Epidermal melanocyte (primary cell): ENCODE results near the gene CCNG1.
"Not testable (repeated sequence)": the region's sequence is repeated elsewhere in the genome, so short reads cannot be mapped to it uniquely, and the experiment has no call there.

Experiments
- DNase-seq: peaks from one replicate; pipeline ENCODE4 v3.0.0; 2011; ENCODE audit warnings: low spot score; ENCODE audit not compliant: insufficient read length

CCNG1 gene

GRCh38 chr5:163437309-163438182 lies at the start of gene CCNG1:
TSS of gene CCNG1 (plus strand) at chr5:163437595. CDS start at chr5:163439257, 1,662 bp downstream.
- peak; percentile 87 for DNase-seq

- no peak for DNase-seq
Measured at GRCh38 chr5:163395792-163396191, 41.6 kb upstream of the CCNG1 start.

GRCh38 chr5:163396818-163397340 lies 40.5 kb upstream of the CCNG1 start:
- not testable (repeated sequence) for DNase-seq

GRCh38 chr5:163397354-163397753 lies 40.0 kb upstream of the CCNG1 start:
- DNase-seq: no peak

GRCh38 chr5:163399923-163400322 lies 37.5 kb upstream of the CCNG1 start:
- no peak for DNase-seq

- DNase-seq: no peak
Measured at GRCh38 chr5:163401271-163401670, 36.1 kb upstream of the CCNG1 start.

GRCh38 chr5:163402007-163402406 lies 35.4 kb upstream of the CCNG1 start:
- no peak for DNase-seq

GRCh38 chr5:163404364-163405173 lies 32.8 kb upstream of the CCNG1 start:
- no peak for DNase-seq

GRCh38 chr5:163407034-163407655 lies 30.2 kb upstream of the CCNG1 start:
- DNase-seq: no peak

- peak; percentile 32 for DNase-seq
Measured at GRCh38 chr5:163408311-163408923, 29.0 kb upstream of the CCNG1 start.

- no peak for DNase-seq
Measured at GRCh38 chr5:163409384-163409783, 28.0 kb upstream of the CCNG1 start.

GRCh38 chr5:163410505-163410904 lies 26.9 kb upstream of the CCNG1 start:
- no peak for DNase-seq

- not testable (repeated sequence) for DNase-seq
Measured at GRCh38 chr5:163415673-163416072, 21.7 kb upstream of the CCNG1 start.

- no peak for DNase-seq
Measured at GRCh38 chr5:163424836-163425235, 12.6 kb upstream of the CCNG1 start.

- DNase-seq: not testable (repeated sequence)
Measured at GRCh38 chr5:163426128-163426527, 11.3 kb upstream of the CCNG1 start.

GRCh38 chr5:163432544-163432943 lies 4.9 kb upstream of the CCNG1 start:
- DNase-seq: no peak

- DNase-seq: no peak
Measured at GRCh38 chr5:163433271-163433670, 4.1 kb upstream of the CCNG1 start.

GRCh38 chr5:163434401-163434866 lies 3.0 kb upstream of the CCNG1 start:
- no peak for DNase-seq

GRCh38 chr5:163436515-163436914 lies 880 bp upstream of the CCNG1 start:
- DNase-seq: no peak

GRCh38 chr5:163437011-163437308 lies 435 bp upstream of the CCNG1 start:
- no peak for DNase-seq

GRCh38 chr5:163439092-163439425 lies 1.7 kb downstream of the CCNG1 start:
- DNase-seq: no peak
